ENCODE measurements around the gene DUSP9.

GRCh38 chrX:153669901-153670731 is 23.1 kb downstream of the DUSP9 start:
- TF ChIP-seq ZNF274 (IDR thresholded peaks at IDR 0.05; ENCODE audit: low read depth, low read length) (no peak), SUZ12 (IDR thresholded peaks at IDR 0.05; ENCODE audit: extremely low read depth, insufficient read depth, insufficient read length) (no peak), YY1 (IDR thresholded peaks at IDR 0.05; ENCODE audit: insufficient read depth, insufficient read length) (no peak)

Data from NT2/D1 (cell line).